Adrenal gland (tissue), 12 donors: ENCODE data around the gene TGFB2. TPM values are rescaled to one million over a fixed set of nuclear protein-coding genes. Genes with fewer than 3 reads are reported as not detected.

Experiments used
- DNase-seq, 7 donors: peaks; one replicate each; pipeline ENCODE4 v3.0.0-alpha.2; 2019 to 2020
- H3K27ac ChIP-seq, 5 donors: fragments of 200-600 bp; sonication (generic) in 4 of 5; 1 replicate in 3 of 5; 2 replicates in 2 of 5; pipeline versions ENCODE4 v1.5.1 to v1.8.0; 2016 to 2020; ENCODE audit warnings: mild to moderate bottlenecking in 1 of 5
- H3K27me3 ChIP-seq: fragments of 200-600 bp; 2 replicates; pipeline ENCODE4 v1.8.0; 2021
- H3K36me3 ChIP-seq, 2 donors: fragments of 200-600 bp; replicated peaks in 1 of 2; 1 replicate in 1 of 2; 2 replicates in 1 of 2; pipeline versions ENCODE4 v1.5.1 to v1.8.0; 2018 to 2022
- H3K4me1 ChIP-seq, 2 donors: fragments of 200-600 bp; replicated peaks in 1 of 2; 1 replicate in 1 of 2; 2 replicates in 1 of 2; pipeline versions ENCODE4 v1.5.1 to v1.8.0; 2018 to 2021
- H3K4me3 ChIP-seq, 4 donors: fragments of 200-600 bp; sonication (generic) in 3 of 4; one replicate each; pipeline ENCODE4 v1.5.1; 2016 to 2018
- H3K9me3 ChIP-seq, 3 donors: fragments of 200-600 bp; sonication (generic) in 1 of 3; replicated peaks in 1 of 3; 1 replicate in 2 of 3; 2 replicates in 1 of 3; pipeline versions ENCODE4 v1.5.1 to v1.8.0; 2016 to 2021
- CTCF ChIP-seq, 6 experiments: fragments of 450-650 bp in 4 of 6; fragments of 200-600 bp in 2 of 6; sonication (generic) in 1 of 6; IDR thresholded peaks; 1 replicate in 5 of 6; 2 replicates in 1 of 6; pipeline versions ENCODE4 v1.5.1 to v1.8.0; 2016 to 2021; ENCODE audit warnings: antibody characterized with exemption in 6 of 6, mild to moderate bottlenecking in 2 of 6, moderate library complexity in 1 of 6
- POLR2A ChIP-seq, 2 donors: fragments of 450-650 bp; IDR thresholded peaks; one replicate each; pipeline ENCODE4 v1.6.1; 2017; ENCODE audit warnings: antibody characterized with exemption in 2 of 2, mild to moderate bottlenecking in 2 of 2, moderate library complexity in 1 of 2
- WGBS, 4 donors: extraction: QIAGEN DNeasy Blood & Tissue Kit in 2 of 4; methylation state at CpG; one replicate each; pipeline versions ENCODE4 v1.1.5 to v1.1.7; 2013 to 2017; 5-methylcytosine and 5-hydroxymethylcytosine counted together
- intact Hi-C, 2 donors: fragments of 100-400 bp; cut with DNase I; formaldehyde crosslinking; loops; one replicate each; pipeline versions ENCODE4 v1.14.1 to v1.15.0; 2022 to 2023
- polyA plus RNA-seq, 3 donors: library from polyadenylated mRNA; stranded (reverse); fragments of 200-250 nt in 2 of 3; fragments of 350-450 nt in 1 of 3; fragmentation: Illumina TruSeq in 1 of 3; extraction: RNeasy Lipid Tissue Mini Kit (QIAGEN cat#74804) in 1 of 3; gene quantifications; one replicate each; pipeline ENCODE4 v1.2.3, GENCODE V29; 2013 to 2014
- total RNA-seq, 9 donors: library from RNA; depleted of rRNA in 4 of 9; stranded (reverse); fragments of >200 nt in 4 of 9; fragments of 120-200 nt in 1 of 9; fragmentation: NEBNext Ultra II Directional in 1 of 9; extraction: Animal tissue kit (Norgen Biotek cat#: 25700) in 1 of 9; gene quantifications; one replicate each; pipeline versions ENCODE4 v1.1.0 to v1.2.4, GENCODE V29; 2013 to 2023
- donor health status: healthy with polysubstance abuse.
- donor health status: Bipolar disorder and iron deficiency.
- donor health status: DM: yes; HTN: yes; CAD: no.
- donor health status: DM: no; HTN: no; CAD: no.
- donor health status: DM: no; HTN: no; CAD: no.
- donor health status: DM: yes; HTN: yes; CAD: no.

Gene TGFB2
- total and polyA plus RNA-seq, 12 donors, result 0.24 to 4.2 (median 1.7) TPM

- no peaks in the 10 kb centered on the region for H3K36me3 ChIP-seq
- H3K4me3 ChIP-seq, result no peak overlapping the region
- intact Hi-C loops, result no loop called here
- H3K9me3 ChIP-seq, result no peaks in the 10 kb centered on the region
- H3K27me3 ChIP-seq, result no peaks in the 10 kb centered on the region
- TF ChIP-seq POLR2A (IDR thresholded peaks at IDR 0.05) (no peak), CTCF (IDR thresholded peaks at IDR 0.05) (no peak)
- DNase-seq, result no peak
- 82 to 95% (median 92%) methylated on average over 1 of the region's 1 CpG for WGBS, 4 donors
- H3K27ac ChIP-seq, result no peak overlapping the region
- H3K4me1 ChIP-seq, result peaks cover 0 to 8% of the 10 kb centered on the region in 2 donors
Measured at GRCh38 chr1:218297867-218298266, 47.3 kb upstream of the TGFB2 start.

- Histone ChIP-seq H3K9me3 (no peaks in the 10 kb centered on the region), H3K4me1 (peaks cover 0 to 8% of the 10 kb centered on the region in 2 donors), H3K36me3 (no peaks in the 10 kb centered on the region), H3K27me3 (no peaks in the 10 kb centered on the region), H3K4me3 (no peak overlapping the region), H3K27ac (no peak overlapping the region)
- DNase-seq, result no peak
- TF ChIP-seq POLR2A (IDR thresholded peaks at IDR 0.05), result no peak
- WGBS, 4 donors, result 83 to 90% (median 86%) methylated on average over 4 of the region's 4 CpGs
- intact Hi-C loops, result no loop called here
Measured at GRCh38 chr1:218298398-218298797, 46.7 kb upstream of the TGFB2 start.

- Histone ChIP-seq H3K27ac (no peak overlapping the region), H3K36me3 (no peaks in the 10 kb centered on the region), H3K4me1 (peaks cover 0 to 8% of the 10 kb centered on the region in 2 donors), H3K27me3 (no peaks in the 10 kb centered on the region), H3K4me3 (no peak overlapping the region), H3K9me3 (no peaks in the 10 kb centered on the region)
- intact Hi-C loops, result no loop called here
- TF ChIP-seq POLR2A (IDR thresholded peaks at IDR 0.05) (no peak), CTCF (IDR thresholded peaks at IDR 0.05) (peak; percentile 12 to 45 (median 34))
- no peak for DNase-seq
- 38 to 53% (median 46%) methylated on average over 2 of the region's 2 CpGs for WGBS, 4 donors
Measured at GRCh38 chr1:218299416-218299815, 45.7 kb upstream of the TGFB2 start.

- no peaks in the 10 kb centered on the region for H3K9me3 ChIP-seq
- H3K36me3 ChIP-seq, result no peaks in the 10 kb centered on the region
- intact Hi-C loops, result no loop called here
- no peak for TF ChIP-seq CTCF (IDR thresholded peaks at IDR 0.05)
- no peak for TF ChIP-seq POLR2A (IDR thresholded peaks at IDR 0.05)
- DNase-seq, result no peak
- H3K4me3 ChIP-seq, result no peak overlapping the region
- H3K4me1 ChIP-seq, result peaks cover 0 to 8% of the 10 kb centered on the region in 2 donors
- 95 to 100% (median 98%) methylated on average over 1 of the region's 1 CpG for WGBS, 4 donors
- no peak overlapping the region for H3K27ac ChIP-seq
- H3K27me3 ChIP-seq, result no peaks in the 10 kb centered on the region
Measured at GRCh38 chr1:218301217-218301616, 43.9 kb upstream of the TGFB2 start.

- Histone ChIP-seq H3K36me3 (no peaks in the 10 kb centered on the region), H3K27ac (no peak overlapping the region), H3K27me3 (no peaks in the 10 kb centered on the region), H3K4me3 (no peak overlapping the region), H3K4me1 (peaks cover 0 to 8% of the 10 kb centered on the region in 2 donors), H3K9me3 (no peaks in the 10 kb centered on the region)
- 93 to 96% (median 94%) methylated on average over 3 of the region's 3 CpGs for WGBS, 4 donors
- no peak for TF ChIP-seq CTCF (IDR thresholded peaks at IDR 0.05)
- TF ChIP-seq POLR2A (IDR thresholded peaks at IDR 0.05), result no peak
- no peak for DNase-seq
- intact Hi-C loops, result no loop called here
Measured at GRCh38 chr1:218302155-218302554, 43.0 kb upstream of the TGFB2 start.
